NCI-H526 (cell line): ENCODE measurements around the gene BABAM2.
"Not testable (repeated sequence)": the region's sequence is repeated elsewhere in the genome, so short reads cannot be mapped to it uniquely, and the experiment has no call there.

Experiments used
- DNase-seq, 2 experiments: peaks; one replicate each; lab custom pipeline; 2025; lab: John Stamatoyannopoulos, UW

BABAM2 gene

DNA sequence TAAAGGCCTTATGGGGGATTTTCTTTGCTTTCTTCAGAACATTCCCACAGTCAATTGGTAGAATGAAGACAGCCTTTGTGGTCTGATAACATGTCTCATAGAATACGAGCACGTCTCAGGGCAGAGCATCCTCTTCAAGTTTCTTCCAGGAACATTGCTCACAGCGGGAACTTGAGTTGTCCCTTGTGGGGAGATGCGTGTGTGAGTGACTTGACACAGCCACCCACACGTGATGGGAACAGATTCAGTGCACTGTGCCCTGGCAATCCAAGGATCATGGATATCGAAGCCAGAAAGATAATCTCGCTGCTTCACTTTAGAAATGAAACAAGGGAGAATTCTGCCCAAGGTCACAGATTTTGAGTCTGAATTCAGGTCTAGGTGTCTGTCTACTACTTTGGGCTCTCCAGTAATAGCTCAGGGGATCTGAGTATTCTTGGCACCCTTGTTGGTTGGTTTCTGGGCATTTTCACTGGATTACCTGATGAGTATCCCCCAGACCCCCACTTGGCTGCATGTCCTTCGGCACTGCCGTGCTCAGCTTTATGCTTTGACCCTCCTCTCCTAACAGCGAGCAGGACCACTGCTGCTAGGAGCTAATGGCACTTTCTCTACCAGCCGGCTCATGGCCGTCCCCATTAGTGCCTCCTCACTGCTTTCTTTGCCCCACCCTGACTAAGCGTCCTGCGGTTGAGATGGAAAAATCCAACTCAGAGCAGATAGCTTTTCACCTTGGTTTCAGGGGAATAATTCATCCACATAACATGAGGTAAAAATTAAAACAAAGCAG lies 426.2 kb downstream of the BABAM2 start:
- DNase-seq: no peak

DNA sequence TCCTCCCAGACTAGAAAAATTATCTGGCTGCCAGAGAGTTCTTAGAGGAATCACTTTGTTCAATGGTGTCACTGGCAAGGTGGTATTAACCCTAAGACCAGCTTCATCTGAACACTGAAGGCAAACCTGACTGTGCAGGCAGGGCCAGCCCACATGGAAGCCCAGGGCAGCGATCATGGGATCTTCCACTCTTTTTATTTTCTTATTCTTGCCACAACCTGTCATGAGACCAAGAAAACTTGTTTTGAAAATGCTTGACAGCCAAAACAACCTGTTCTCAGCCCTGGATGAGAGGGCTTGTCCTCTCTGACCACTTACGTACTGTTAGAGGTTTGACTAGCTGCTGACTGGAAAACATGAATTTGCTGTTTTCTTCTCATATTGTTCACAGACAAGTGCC lies 426.9 kb downstream of the BABAM2 start:
- DNase-seq: no peak

DNA sequence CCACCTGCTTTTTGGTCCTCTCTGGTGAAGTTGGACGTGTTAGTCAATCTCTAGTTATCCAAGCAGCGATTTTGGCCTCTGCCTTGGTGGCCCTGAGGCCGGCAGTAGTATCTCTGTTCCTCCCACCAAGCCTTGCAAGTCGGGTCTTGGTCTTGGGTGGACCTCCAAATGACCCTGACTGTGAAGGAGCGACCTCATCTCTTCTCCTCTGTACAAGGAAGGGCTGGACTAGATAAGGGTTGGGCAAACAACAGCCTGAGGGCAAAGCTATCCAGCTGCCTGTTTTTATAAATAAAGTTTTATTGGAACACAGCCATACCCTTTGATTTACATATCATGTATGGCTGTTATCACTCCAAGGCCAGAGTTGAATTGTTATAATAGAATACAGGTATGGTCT lies 427.5 kb downstream of the BABAM2 start:
- DNase-seq: no peak

DNA sequence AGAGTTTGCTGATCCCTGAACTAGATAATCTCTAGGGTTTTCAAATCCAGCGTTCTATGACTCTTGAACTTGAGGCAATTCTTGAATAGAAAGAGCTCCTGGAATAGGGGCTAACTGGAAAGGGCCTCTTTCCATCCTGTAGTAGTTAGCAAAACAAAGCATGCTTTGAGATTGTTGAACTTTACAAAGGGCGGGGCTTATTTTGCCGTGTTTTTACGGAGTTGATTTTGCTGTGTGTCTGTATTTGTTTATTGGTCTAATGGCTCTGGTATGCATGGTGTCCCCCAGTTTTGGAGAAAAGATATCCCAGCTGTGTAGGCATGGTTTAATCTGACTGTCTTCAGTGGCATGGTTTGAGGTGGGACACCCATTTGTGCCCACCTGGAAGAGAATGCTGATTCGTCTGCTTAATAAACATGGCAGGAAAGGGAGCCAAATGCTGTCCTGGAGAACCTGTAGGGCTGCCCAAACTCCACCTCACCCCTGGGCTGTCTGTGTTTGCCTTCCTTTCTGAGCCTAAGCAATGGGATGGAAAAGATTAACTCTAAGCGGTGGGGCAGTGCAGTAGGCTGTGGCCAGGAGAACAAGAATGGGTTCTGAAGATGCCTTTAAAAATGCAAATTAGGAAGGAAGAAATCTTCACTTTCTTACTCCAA lies 428.1 kb downstream of the BABAM2 start:
- no peak for DNase-seq

DNA sequence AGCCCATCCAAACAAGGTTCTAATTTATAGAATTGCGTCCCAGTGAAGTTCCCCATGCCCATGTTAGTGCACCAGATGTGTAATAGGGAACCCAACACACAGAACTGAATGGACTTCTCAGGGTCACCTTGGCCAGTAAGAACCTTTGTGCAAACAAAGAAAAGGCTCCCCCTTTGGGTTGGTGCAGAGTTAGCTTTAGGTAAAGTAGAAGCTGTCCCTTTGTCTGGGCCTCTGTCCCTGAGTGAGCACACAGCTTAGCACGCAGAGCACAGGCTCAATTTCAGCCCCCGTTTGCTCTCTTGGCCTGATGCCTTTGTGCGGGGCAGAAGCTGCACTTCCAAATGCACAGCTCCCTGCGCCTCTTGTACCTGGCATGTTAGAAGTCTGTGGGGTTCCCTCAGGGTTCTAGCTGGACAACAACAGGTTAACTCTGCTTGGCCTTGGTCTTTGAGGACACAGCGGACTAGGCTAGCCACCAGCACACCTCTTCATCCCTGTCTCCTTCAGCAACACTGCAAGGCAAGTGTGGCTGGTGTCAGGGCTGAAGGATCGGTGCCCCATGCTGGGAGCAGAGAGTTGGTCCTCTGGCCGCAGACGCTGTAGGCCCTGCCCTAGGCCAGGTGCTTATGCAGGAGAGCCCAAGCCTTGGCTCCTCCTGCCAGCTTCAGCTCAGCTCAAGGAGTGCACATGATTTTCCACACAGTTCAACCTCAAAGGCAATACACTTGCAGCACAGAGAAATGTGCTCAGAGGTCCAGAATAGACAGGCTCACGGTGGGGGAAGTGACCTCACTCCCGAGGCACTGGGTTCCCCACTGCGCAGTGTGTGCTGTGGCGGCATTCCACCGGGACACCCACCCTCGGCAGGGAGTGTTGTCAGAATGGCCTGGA lies 428.8 kb downstream of the BABAM2 start:
- no peak for DNase-seq

DNA sequence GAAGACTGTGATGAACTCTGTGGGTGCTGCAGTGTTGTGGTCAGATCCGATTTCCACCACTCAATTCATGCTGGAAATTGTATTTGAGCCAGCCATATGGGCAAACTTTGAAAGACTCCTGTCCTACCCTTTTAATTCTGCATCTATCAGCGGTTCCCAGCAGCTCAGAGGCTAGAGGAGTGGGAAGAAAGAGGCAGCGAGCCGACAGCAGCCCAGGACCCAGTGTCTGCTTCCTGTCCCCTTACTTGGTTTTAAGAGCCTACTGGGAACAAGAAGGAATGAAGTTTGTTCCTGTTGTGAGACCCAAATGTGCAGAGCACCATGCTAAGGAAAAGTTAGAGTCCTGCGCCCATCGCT lies 429.5 kb downstream of the BABAM2 start:
- no peak for DNase-seq

DNA sequence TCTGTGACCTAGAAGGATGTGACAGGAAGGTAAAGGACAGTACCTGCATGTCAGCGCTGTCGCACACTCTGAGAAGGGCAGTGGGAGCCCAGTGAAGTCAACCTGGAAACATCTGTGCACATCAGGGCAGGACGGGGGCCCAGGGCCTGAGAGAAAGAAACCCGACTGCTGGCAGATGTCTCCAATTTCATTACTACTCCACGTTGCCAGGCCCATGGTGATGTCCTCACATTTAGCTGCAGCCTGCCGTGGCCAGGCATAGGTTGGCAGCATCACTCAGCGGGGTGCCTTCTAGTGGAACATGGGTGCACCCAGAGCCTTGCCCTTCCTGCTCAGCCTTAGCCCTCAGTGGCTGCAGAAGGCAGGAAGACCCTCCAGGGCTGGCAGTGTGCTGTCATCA lies 429.8 kb downstream of the BABAM2 start:
- DNase-seq: no peak

DNA sequence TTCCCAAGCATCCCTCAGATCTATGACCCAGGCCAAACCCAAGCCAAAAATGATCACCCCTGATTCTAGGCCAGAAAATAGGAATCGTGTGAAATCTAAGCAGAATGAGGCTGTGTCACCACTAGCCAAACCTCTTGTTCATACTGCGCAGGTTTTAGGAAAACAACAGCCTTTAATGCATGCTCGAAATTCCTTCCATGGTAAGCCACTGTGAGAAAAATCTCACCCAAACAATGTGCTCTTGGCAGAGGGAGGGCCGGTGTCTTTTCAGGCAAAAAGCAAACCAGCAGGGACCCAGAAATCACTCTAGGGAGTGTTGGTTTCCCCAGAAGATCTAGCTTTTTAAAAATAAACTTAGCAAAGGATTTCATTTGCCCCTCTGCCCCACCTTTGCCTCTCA lies 430.9 kb downstream of the BABAM2 start:
- no peak for DNase-seq

DNA sequence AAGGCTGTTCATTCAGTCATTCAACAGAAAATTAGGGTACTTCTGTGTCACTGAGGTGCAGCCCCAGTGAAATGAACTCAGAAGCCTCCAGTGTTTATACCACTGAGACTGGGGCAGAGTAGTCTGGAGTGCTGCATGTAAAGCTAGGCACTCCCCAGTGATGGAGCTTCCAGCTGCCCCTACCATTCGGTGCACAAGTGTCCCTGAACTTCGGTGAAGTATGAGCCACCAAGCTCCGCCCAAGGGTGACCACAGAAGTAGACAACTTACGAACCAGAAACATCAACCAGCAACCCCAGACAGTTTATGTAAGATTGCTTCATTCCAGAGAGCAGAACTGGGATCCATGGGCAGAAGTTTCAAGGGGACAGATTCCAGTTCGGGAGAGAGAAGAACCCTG lies 431.5 kb downstream of the BABAM2 start:
- DNase-seq: no peak

DNA sequence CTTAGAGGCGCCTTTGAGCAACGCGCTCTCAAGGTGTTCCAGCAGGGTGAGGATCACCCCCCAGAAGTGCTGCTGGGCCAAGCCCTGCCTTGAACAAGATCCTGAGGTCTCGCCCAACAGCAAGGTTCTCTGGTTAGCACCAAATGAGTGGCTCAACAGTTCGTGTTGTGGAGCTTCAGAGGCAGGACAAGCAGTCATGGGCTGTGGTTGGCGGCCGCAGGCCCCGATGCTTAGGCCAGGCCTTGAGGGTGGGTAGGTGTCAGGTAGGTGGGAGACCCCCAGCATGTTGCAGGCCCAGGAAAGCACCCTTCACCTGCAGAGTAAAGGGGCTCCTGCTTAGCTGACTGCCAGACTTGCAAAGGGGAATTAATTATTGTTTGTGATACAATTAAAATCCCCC lies 431.9 kb downstream of the BABAM2 start:
- DNase-seq: no peak

DNA sequence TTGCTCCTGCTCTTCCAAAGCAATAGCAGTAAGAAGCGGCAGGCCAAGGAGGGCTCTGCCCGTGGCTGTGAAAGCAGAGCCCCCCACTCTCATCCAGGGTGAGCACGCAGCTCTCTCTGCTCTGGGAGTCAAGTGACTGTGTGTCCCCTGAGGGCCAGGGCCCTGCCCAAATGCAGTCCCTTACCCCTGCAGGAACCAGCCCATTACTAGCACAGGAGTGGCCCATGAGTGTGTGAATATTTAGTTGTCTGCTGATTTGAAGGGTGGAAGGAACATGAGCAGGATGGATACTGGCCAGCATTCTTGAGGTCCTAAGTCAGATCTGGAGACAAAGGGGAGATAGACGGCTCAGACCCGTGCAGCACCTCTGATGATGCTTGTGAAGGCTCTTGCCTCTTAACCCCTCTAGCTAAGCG lies 432.5 kb downstream of the BABAM2 start:
- DNase-seq: no peak

DNA sequence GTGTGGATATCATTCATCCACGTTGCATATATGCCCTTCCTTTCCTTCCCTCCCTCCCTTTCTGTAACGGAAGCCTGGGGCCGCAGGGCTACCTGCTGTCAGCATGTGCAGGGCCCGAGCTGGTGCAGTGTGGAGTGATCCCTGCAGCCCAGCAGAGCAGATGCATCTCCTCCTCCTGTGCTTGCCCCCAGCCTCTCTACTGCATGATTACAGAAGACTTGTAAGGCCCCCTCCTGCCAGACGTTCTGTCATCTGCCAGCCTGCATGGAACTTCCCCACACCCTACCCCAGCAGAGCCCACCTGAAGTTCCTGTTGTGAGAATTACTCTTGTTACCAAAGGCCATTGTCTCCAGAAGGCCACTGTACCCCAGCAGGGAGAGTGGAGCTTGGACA lies 434.6 kb downstream of the BABAM2 start:
- DNase-seq: no peak

DNA sequence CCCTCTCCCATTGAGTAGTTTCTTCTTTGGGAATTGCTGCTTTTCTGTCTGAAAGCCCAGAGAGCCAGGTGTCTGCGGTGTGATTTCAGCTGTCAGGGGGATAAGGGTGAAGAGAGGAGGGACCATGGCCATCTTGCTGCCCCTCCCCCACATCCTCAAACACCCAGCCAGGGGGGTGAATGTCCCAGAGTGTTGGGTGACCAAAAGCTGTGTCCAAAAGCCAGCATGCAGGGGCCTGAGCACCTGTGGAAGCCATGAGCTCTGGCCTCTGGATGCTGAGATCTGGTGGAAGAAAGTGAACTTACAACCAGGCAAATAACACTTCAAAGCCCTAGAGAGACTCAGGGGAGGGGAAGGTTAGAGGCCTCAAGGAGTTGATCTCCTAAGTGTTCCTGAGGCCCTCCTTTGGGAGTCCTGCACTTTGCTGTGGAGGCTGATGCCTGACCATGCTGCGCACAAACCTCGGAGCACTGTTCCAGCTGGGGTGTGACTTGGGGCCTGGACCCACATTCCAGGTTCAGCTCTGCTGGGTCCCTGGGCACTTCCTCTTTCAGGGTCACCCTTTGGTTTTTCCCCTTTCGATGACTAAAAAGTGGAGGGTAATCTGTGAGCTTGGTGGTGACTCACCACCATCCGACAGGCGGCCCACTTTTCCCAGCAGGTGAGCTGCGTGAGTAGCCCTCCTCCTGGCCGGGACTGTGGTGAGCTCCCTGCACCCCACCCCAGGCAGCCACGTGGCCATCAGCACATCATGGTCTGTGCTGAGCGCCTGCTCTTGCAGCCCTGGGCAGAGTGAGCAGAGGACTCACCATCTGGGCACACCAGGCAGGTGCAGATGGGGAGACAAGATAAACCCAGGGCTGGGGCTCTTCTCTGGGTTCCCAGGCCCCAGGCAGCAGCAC lies 435.3 kb downstream of the BABAM2 start:
- no peak for DNase-seq

DNA sequence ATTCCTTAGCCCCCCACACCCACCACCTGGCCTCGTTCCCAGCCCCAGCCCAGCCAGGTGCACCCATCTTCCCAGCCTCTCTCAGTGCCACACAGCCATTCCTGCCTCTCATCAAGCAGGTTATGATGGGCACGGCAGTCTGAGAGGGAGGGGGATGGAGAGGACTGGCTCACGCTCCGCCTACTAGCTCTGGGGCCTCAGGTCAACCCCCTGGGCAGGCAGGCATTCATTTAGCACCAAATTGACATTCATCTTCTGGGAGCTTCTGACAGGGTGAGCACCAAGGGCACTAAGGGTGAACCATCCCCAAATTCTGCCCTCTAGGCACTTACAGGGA lies 435.9 kb downstream of the BABAM2 start:
- DNase-seq: no peak

DNA sequence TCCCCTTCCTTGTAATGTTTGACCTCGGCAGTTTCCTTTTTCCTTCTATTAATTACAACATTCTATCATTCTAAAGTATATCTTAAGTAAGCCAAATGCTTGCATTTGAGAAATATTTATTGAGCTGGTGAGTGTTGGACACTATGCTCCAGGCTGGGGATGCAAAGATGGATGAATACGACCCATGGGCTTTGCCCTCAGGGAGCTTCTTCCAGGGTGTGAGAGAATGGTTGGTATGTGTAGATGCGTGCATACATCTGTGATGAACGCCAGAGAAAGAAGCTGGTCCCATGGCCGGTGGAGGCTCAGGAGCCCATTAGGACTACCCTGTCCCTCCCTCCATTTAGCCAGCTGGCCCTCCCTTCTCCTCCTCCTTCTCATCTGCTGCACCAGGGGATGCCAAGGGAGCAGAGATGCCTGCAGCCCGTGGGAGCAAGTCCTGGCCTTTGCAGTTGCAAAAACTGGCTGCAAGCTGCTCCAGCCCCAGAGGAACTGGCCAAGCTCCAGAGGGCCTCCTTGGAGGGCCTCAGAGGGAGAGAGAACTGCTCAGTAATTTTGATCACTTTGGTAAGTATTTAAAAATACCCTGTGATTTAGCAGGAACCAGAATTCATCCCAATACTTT lies 436.5 kb downstream of the BABAM2 start:
- no peak for DNase-seq

DNA sequence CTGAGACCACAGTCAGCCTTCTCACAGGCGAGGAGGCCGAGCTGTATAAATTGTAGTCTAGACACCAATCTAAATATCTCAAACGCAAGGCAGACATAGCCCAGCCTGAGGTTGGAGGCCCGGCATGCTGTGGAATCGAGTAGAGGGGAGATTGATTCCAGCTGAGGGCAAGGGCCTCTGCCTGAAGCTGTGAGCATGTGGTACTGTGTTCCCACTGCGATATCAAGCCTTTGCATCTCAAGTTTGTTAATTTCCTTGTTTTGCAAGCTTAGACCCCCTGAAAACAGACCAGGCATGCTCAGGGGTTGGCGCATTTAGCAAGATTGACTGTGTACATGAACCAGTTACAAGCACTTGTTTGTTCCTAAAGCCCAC lies 437.0 kb downstream of the BABAM2 start:
- DNase-seq: no peak

DNA sequence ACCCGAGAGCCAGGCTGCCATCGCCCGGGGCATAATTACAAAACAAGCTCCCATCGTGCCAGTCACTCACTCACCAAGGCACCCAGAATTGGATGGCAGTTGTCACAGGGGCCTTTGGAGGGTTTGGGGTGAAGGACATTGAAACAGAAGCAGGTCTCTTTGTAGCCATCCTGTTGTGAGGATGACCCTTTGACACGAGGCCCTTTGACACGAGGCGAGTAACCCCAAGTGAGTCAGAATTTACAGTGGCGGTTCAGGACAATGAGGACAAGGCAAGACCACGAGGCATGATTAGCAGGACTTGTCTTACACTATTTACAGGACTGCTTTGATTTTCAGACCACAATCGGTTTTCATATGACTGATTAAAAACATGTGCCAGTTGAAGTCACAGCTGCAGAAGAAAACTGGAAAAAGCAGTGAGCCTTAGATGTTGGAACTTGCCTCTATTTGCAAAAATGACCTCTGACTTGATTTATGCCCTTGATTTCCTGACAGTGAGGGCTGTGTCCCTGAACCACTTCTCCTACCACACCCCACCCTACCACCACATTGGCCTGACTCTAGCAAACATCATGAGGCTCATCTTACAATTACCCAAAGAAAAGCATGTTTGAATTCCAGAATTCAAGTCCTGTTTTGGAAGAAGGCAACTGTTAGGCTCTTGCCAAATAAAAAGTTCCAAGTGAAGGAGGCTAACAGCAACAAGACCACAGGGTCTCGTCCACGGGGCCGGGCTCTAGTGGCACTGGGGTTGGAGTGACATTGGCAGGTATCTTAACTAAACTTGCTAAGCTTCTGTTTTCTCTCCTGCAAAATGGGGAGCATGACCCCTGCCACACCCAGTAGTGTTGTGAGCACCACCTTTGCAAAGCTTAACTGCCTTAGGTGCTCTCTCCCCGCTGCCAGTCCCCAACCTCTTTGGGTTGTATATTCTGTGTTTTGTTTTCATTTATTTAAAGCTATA lies 437.7 kb downstream of the BABAM2 start:
- no peak for DNase-seq

DNA sequence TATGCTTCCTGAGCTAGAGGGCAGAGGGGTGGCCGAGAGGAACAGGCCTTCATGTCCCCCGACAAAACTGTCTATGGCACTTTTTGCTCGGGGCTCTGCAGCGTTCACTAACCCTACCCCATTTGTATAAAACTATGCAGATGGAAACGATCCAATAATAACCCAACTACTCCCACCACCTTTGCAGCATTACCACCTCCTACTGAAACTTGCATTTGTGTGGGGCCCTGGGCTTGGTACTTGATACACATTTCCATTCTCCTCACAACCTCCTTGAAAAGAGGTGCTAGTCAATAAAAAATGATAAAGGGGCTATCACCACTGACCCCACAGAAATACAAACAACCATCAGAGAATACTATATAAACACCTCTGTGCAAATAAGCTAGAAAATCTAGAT lies 438.7 kb downstream of the BABAM2 start:
- DNase-seq: no peak

DNA sequence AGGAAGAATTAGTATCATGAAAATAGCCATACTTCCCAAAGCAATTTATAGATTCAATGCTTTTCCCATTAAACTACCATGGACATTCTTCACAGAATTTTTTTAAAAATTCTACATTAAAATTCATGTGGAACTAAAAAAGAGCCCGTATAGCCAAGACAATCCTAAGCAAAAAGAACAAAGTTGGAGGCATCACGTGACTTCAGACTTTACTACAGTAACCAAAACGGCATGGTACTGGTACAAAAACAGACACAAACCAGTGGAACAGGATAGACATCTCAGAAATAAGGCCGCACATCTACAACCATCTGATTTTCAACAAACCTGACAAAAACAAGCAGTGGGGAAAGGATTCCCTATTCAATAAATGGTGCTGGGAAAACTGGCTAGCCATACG lies 440.2 kb downstream of the BABAM2 start:
- not testable (repeated sequence) for DNase-seq

DNA sequence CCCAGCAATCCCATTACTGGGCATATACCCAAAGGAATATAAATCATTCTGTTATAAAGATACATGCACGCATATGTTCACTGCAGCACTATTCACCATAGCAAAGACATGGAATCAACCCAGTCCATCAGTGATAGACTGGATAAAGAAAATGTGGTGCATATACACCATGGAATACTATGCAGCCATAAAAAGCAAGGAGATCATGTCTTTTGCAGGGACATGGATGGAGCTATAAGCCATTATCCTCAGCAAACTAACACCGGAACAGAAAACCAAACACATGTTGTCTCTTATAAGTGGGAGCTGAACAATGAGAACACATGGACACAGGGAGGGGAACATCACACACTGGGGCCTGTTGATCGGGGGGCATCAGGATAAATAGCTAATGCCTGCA lies 441.3 kb downstream of the BABAM2 start:
- not testable (repeated sequence) for DNase-seq
